Stimulated activated naive CD8-positive, alpha-beta T cell treated with anti-CD3 and anti-CD28 coated beads, Interleukin-15, amount 100 ng/mL, for 72 hours (primary cell): Measurements from ENCODE around the gene VAC14.
A peak's percentile ranks its signal among the peaks of the same experiment; 100 is the strongest.

Source experiments
- ATAC-seq: fragments of 150-1000 bp; cut with Tn5 transposase; 2 replicates; pipeline ENCODE4 v1.10.0; 2021; ENCODE audit warnings: mild to moderate bottlenecking, moderate library complexity
- DNase-seq, 2 donors: peaks; one replicate each; pipeline ENCODE4 v3.0.0; 2021 to 2022
- H3K27ac Mint-ChIP-seq, 2 donors: one replicate each; pipeline ENCODE4 v1.8.0; 2022; ENCODE audit warnings: mild to moderate bottlenecking in 2 of 2, mixed read lengths in 2 of 2, moderate library complexity in 2 of 2
- H3K27me3 Mint-ChIP-seq: one replicate; pipeline ENCODE4 v1.8.0; 2022; ENCODE audit warnings: mixed read lengths
- H3K4me1 Mint-ChIP-seq: one replicate; pipeline ENCODE4 v1.8.0; 2022; ENCODE audit warnings: mild to moderate bottlenecking, mixed read lengths
- H3K4me3 Mint-ChIP-seq, 2 donors: one replicate each; pipeline ENCODE4 v1.8.0; 2022; ENCODE audit warnings: mild to moderate bottlenecking in 2 of 2, mixed read lengths in 2 of 2, moderate library complexity in 1 of 2
- H3K9me3 Mint-ChIP-seq, 2 donors: one replicate each; pipeline ENCODE4 v1.8.0; 2022; ENCODE audit warnings: mixed read lengths in 2 of 2

Gene VAC14

GRCh38 chr16:70660672-70661350 lies 140.1 kb downstream of the VAC14 start:
- H3K4me3 Mint-ChIP-seq, result no peak overlapping the region
- no peak for DNase-seq
- H3K9me3 Mint-ChIP-seq, result no peaks in the 10 kb centered on the region
- H3K4me1 Mint-ChIP-seq, result peaks cover 11% of the 10 kb centered on the region
- ATAC-seq, result no peak
- H3K27ac Mint-ChIP-seq, result no peak overlapping the region
- H3K27me3 Mint-ChIP-seq, result no peaks in the 10 kb centered on the region

GRCh38 chr16:70659953-70660671 lies 140.8 kb downstream of the VAC14 start:
- no peak overlapping the region for H3K4me3 Mint-ChIP-seq
- DNase-seq (no peak), ATAC-seq (no peak)
- no peak overlapping the region for H3K27ac Mint-ChIP-seq
- no peaks in the 10 kb centered on the region for H3K27me3 Mint-ChIP-seq
- peaks cover 11% of the 10 kb centered on the region for H3K4me1 Mint-ChIP-seq
- no peaks in the 10 kb centered on the region for H3K9me3 Mint-ChIP-seq

GRCh38 chr16:70659546-70659945 lies 141.4 kb downstream of the VAC14 start:
- Mint-ChIP-seq H3K27ac (no peak overlapping the region), H3K9me3 (no peaks in the 10 kb centered on the region), H3K27me3 (no peaks in the 10 kb centered on the region), H3K4me3 (no peak overlapping the region), H3K4me1 (peaks cover 11% of the 10 kb centered on the region)
- ATAC-seq (no peak), DNase-seq (no peak)

- Mint-ChIP-seq H3K27me3 (no peaks in the 10 kb centered on the region), H3K4me1 (peaks cover 13% of the 10 kb centered on the region), H3K27ac (no peak overlapping the region), H3K9me3 (no peaks in the 10 kb centered on the region), H3K4me3 (no peak overlapping the region)
- ATAC-seq, result no peak
- no peak for DNase-seq
Observed at GRCh38 chr16:70658921-70659320, 142.0 kb downstream of the VAC14 start.

GRCh38 chr16:70657956-70658355 lies 143.0 kb downstream of the VAC14 start:
- H3K27ac Mint-ChIP-seq, result no peak overlapping the region
- no peak for ATAC-seq
- no peak for DNase-seq
- H3K9me3 Mint-ChIP-seq, result no peaks in the 10 kb centered on the region
- H3K4me3 Mint-ChIP-seq, result no peak overlapping the region
- no peaks in the 10 kb centered on the region for H3K27me3 Mint-ChIP-seq
- H3K4me1 Mint-ChIP-seq, result peaks cover 17% of the 10 kb centered on the region

GRCh38 chr16:70656712-70657263 lies 144.2 kb downstream of the VAC14 start:
- H3K4me3 Mint-ChIP-seq, result no peak overlapping the region
- peaks cover 11% of the 10 kb centered on the region for H3K4me1 Mint-ChIP-seq
- H3K27me3 Mint-ChIP-seq, result no peaks in the 10 kb centered on the region
- no peak for ATAC-seq
- peak overlapping the region in 1 of 2 donors; percentile 86 for H3K27ac Mint-ChIP-seq
- no peak for DNase-seq
- H3K9me3 Mint-ChIP-seq, result no peaks in the 10 kb centered on the region

GRCh38 chr16:70656065-70656711 lies 144.8 kb downstream of the VAC14 start:
- no peak for ATAC-seq
- no peak for DNase-seq
- Mint-ChIP-seq H3K4me3 (no peak overlapping the region), H3K9me3 (no peaks in the 10 kb centered on the region), H3K27ac (no peak overlapping the region), H3K27me3 (no peaks in the 10 kb centered on the region), H3K4me1 (peaks cover 11% of the 10 kb centered on the region)

GRCh38 chr16:70653809-70654771 lies 146.9 kb downstream of the VAC14 start:
- DNase-seq (peak; percentile 82), ATAC-seq (peak; percentile 78)
- Mint-ChIP-seq H3K27me3 (no peaks in the 10 kb centered on the region), H3K4me3 (peak overlapping the region; percentile 53 to 62), H3K4me1 (peaks cover 6% of the 10 kb centered on the region), H3K9me3 (no peaks in the 10 kb centered on the region), H3K27ac (peak overlapping the region; percentile 4 to 88)

- peaks cover 6% of the 10 kb centered on the region for H3K4me1 Mint-ChIP-seq
- DNase-seq (no peak), ATAC-seq (no peak)
- no peak overlapping the region for H3K4me3 Mint-ChIP-seq
- no peak overlapping the region for H3K27ac Mint-ChIP-seq
- H3K9me3 Mint-ChIP-seq, result no peaks in the 10 kb centered on the region
- no peaks in the 10 kb centered on the region for H3K27me3 Mint-ChIP-seq
Observed at GRCh38 chr16:70653406-70653805, 147.6 kb downstream of the VAC14 start.

- ATAC-seq (no peak), DNase-seq (no peak)
- Mint-ChIP-seq H3K9me3 (no peaks in the 10 kb centered on the region), H3K4me3 (no peak overlapping the region), H3K27me3 (no peaks in the 10 kb centered on the region), H3K4me1 (peaks cover 6% of the 10 kb centered on the region), H3K27ac (no peak overlapping the region)
Observed at GRCh38 chr16:70652322-70652721, 148.6 kb downstream of the VAC14 start.

GRCh38 chr16:70651524-70651923 lies 149.4 kb downstream of the VAC14 start:
- Mint-ChIP-seq H3K9me3 (no peaks in the 10 kb centered on the region), H3K4me1 (peaks cover 6% of the 10 kb centered on the region), H3K27ac (peak overlapping the region in 1 of 2 donors; percentile 93), H3K27me3 (no peaks in the 10 kb centered on the region), H3K4me3 (no peak overlapping the region)
- ATAC-seq (no peak), DNase-seq (no peak)

- Mint-ChIP-seq H3K27me3 (no peaks in the 10 kb centered on the region), H3K9me3 (no peaks in the 10 kb centered on the region), H3K4me1 (peaks cover 6% of the 10 kb centered on the region), H3K27ac (no peak overlapping the region), H3K4me3 (no peak overlapping the region)
- DNase-seq, result no peak
- no peak for ATAC-seq
Observed at GRCh38 chr16:70650216-70650615, 150.7 kb downstream of the VAC14 start.

- Mint-ChIP-seq H3K27me3 (no peaks in the 10 kb centered on the region), H3K4me3 (no peak overlapping the region), H3K27ac (no peak overlapping the region), H3K9me3 (no peaks in the 10 kb centered on the region), H3K4me1 (peaks cover 6% of the 10 kb centered on the region)
- ATAC-seq (no peak), DNase-seq (no peak)
Observed at GRCh38 chr16:70649300-70649699, 151.7 kb downstream of the VAC14 start.

GRCh38 chr16:70648606-70649005 lies 152.4 kb downstream of the VAC14 start:
- Mint-ChIP-seq H3K4me1 (peaks cover 1% of the 10 kb centered on the region), H3K27me3 (no peaks in the 10 kb centered on the region), H3K4me3 (no peak overlapping the region), H3K9me3 (no peaks in the 10 kb centered on the region), H3K27ac (peak overlapping the region in 1 of 2 donors; percentile 7)
- DNase-seq (no peak), ATAC-seq (no peak)
